ENCODE results near the gene NR2C2.
A peak's percentile ranks its signal among the peaks of the same experiment; 100 is the strongest.

Gene NR2C2

DNA sequence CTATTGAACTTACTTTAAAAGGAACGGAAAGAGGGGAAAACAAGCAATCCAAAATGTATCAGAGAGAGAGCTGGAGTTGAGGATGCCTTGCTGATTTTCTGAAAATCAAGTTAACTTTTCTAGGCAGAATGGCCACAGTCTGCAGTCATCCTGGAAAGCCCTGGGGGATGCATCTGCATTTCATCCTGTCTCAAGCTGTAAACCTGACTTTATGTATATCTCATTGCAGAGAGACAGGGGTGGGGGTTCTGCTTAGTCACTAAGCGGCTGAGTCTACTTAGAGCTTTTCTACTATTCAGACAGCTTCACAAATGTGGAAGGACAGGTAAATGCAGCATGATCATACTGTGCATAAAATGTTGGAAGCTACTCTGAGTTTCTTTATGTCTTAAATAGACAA is 76.3 kb downstream of the NR2C2 start:
- DNase-seq (ENCODE audit: low read depth), result no peak

DNA sequence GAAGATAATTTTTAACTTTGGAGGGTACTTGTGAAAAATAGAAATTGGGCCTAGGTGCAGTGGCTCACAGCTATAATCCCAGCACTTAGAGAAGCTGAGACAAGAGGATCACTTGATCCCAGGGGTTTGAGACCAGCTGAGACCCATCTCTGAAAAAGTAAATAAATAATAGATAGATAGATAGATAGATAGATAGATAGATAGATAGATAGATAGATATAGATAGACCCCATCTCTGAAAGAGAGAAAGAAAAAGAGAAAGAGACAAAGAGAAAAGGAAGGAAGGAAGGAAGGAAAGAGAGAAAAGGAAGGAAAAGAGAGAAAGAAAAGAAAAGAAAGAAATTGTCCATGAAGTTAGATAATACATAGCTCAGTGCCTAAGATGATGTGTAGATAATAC is 82.2 kb downstream of the NR2C2 start:
- DNase-seq (ENCODE audit: low read depth), result no peak

DNA sequence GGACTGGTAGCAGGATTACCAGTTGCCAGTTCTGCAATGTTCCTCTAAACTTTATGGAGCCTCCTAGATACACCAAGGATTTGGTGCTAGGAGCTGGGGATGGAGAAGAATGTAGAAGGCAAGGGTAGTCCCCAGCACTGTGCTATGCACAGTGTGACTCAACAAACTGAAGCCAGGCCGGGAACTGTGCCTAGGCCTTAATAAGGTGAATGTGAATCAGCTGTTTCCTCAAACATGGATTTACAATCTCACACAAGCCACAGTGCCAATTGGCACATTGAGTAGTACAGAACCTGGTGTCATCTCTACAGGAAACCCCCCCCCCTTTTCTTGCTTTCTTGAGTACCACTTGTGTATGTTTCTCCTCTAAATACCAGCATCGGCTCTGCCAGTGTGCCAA is 85.3 kb downstream of the NR2C2 start:
- no peak for DNase-seq (ENCODE audit: low read depth)

DNA sequence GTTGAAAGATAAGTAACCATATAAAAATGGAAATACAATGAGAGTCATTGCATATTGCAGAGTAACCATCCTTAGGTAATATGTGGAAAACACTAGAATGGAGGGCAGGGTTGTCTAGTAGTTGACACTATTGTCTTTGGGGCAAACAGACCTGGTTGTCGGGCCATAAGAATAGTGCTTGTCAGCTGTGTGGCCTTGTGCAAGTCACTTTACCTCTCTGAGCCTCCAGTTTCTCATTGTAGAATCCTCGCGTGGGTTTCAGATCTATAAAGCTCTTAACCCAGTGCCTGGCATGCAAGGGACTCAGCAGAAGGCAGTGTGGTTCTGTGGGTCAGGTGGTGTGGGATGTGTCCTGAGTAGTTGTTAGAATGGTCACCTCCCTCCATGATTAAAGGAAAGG is 85.7 kb downstream of the NR2C2 start:
- no peak for DNase-seq (ENCODE audit: low read depth)

DNA sequence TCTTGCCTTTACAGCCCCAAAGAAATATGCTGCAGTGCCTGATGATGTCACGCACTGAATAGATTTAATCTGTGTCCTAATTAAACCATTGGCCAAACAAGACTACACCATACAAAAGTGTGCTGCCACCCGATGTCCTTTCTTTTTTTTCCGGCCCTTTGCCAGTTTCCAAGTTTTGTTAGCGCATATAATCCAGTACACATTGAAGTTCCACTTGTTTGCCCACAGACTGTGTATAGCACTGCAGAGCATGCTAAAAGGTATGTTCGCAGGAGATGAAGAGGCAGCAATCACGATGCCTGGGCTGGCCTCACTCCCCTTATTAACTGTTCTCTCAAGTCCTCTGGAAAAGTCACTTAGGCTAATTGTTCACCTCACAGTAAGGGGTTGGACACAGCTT is 90.9 kb downstream of the NR2C2 start:
- no peak for DNase-seq (ENCODE audit: low read depth)

DNA sequence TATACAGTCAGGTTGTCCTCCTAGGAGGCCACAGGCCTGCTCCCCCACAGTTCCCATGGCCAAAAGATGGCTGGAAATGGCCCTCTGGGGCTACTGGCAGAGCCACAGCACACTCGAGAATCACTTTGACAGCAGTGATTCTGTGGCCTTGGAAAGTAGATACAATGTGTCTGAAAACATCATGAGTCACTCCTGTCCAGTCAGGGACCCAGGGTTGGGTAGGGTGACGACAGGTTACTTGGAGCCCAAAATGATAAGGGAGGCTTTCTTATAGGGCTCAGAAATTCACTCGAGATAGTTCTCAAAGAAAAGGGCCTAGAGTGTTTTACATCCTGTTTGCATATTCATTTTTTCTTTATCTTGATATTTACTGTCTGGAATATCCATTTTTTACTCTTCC is 93.5 kb downstream of the NR2C2 start:
- peak; percentile 13 for DNase-seq (ENCODE audit: low read depth)

DNA sequence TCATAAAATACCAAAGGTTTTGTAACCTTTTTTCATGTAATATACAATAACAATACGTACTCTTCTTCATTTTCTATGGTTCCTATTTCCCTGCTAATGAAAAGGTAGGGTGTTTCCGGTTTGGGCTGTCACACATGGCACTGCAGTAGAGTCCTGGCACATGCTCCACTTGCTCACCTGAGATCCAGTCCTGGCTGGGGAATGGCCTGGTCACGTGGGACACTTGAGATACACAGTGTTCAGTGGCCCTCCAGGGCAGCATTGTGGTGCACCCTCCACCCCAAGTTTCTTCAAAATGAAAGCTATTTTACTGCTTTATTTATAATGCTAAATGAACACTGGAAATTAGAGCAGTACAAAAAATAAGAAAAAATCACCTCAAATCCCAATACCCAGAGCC is 94.6 kb downstream of the NR2C2 start:
- no peak for DNase-seq (ENCODE audit: low read depth)

DNA sequence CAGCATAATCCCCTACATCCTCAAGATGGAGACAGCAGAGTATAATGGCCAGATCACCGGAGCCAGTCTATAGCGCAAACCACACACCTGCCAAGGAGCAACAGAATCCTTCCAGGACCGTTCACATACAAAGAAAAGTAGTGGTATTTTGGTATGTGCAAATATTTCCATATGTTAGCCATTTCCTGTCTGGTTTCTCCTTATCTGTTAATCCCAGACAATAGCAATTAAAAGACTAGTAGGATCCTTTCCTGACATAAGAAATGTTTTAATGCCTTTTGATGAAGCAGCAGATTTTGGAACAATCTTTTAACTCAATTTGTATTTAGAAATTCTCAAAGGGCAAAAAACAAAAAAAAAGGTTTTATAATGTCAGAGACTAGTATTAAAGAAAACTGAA is 95.6 kb downstream of the NR2C2 start:
- peak; percentile 8 for DNase-seq (ENCODE audit: low read depth)

DNA sequence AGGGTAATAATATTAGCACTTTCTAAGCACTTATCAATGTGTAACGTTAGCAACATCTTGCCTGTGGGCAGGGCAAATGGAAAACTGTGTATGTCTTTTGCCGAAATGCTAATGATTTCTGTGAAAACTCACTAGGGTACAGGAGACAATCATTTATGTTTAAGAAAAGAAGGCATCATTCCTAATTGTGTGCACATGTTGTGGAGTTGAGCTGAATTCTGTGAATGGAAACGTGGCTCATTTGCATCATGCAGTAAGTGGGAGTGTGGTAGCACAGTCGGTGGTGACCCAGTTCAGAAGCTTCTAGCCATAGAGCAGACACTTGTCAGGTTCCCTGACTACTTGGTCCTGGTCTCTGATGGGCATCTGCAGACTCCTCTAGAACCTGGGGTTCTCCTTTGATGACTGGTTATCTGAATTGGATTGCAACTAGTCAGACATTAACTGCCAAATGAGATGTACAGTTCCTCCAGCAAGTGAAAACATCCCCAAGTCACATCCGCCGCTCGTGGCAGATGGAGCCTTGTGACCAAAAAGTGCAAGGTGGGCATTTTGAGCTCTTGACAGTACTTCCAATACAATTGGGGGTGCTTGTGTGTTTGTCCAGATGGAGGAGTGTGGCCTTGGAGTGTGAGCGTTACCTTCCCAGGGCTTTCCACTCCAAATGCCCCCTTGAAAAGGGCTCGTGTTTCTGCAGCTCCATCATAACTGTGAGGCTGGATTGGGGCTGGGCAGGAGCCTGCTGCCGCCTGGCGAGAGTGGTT is 96.2 kb downstream of the NR2C2 start:
- no peak for DNase-seq (ENCODE audit: low read depth)

DNA sequence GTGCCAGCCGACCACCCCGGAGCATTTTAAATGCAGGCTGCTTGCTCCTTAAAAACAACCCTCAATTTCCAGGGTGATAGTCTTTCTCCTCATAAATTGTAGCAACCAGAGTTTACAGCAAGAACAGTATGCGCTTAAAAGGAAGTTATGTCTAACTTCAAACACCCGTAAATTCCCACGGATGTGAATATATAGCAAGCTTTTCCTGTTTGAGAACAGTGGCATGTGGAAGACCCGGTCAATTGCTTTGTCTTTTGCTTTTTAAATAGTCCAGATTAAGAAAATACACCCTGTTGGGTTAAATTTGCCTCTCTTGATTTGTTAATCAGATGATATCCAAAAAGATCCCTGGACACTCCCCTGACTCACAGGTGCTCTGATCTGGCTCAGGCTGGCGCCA is 96.9 kb downstream of the NR2C2 start:
- DNase-seq (ENCODE audit: low read depth), result no peak

DNA sequence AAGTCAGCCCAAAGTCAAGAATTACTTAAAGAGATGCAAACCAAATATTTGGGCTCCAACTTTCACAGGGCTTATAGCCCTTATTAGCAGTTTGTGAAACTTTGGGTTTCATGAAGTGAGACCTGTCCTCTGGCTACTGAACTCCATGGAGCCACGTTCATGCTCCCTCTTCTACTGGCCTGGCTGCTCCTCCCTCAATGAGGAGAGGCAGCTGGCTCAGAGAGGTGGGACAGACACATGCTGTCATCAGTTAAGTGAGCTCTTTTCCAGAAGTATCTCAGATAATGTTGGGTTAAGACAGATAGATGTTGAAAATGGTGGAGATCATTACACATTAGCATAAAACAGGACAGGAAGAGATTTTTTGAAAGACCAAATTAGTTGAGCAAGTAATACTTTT is 98.3 kb downstream of the NR2C2 start:
- no peak for DNase-seq (ENCODE audit: low read depth)

DNA sequence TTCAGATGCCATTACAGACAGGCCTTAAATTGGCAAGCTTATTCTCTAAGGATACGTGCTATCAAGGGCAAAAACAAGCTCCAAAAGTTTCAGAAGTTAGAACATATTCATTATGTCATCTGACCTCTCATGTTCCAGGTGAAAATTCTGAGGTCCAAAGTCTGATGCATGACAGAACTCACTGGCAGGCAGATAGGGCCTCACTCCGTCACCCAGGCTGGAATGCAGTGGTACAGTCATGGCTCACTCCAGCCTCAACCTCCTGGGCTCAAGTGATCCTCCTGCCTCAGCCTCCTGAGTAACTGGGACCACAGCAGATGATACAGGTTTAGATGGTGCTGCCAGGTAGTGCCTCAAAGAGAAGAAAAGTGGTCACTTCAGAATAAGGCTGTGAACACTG is 102.2 kb downstream of the NR2C2 start:
- DNase-seq (ENCODE audit: low read depth), result no peak

DNA sequence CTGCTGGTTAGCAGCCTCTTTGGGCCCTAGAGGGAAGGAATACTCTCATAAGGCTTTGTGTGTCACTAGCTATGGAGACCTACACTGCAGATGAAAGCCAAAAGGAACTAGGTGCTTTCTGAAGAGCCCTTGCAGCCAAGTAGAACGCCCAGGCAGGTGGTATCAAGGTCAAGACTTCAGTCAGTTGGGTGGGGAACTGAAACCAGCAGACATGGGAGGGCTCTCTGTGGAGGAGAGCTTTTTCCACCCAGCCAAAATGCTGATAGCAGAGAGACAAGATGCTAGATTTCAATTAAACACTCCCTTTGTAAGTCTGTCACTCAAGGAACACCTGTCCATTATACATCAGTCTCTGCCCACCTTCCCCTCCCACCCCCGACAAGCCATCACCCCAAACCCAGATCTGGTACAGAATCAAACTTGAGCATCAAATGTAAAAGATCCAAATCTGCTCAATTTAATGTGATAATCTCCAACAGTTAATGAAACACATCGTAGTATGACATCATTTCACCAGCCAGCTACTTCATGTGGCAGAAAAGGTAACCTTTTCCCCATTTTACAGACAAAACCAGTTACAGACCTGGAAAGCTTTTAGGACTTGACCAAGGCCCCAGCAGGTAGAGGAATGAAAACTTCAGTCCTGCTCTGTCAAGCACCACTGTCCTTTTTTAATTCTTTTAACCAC is 103.2 kb downstream of the NR2C2 start:
- DNase-seq (ENCODE audit: low read depth), result no peak

DNA sequence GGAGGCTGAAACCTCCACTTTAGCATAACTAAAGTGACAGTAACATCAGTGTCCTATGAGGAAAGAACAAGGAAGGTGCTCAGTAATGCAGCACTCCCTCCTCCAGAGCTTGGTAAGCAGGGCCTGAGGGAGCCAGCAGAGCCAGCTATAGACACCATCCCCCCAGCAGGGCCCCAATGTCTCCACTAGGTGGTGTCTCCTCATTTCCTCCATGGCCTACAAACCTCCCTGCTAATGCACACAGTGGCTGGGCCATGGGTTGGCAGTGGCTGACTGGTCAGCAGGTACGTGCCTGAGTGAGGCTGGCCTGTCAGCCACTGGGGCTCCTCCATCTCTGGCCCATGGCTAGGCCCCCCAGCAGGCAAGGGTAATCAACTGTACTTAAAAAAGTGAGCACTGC is 104.1 kb downstream of the NR2C2 start:
- DNase-seq (ENCODE audit: low read depth), result peak; percentile 69

DNA sequence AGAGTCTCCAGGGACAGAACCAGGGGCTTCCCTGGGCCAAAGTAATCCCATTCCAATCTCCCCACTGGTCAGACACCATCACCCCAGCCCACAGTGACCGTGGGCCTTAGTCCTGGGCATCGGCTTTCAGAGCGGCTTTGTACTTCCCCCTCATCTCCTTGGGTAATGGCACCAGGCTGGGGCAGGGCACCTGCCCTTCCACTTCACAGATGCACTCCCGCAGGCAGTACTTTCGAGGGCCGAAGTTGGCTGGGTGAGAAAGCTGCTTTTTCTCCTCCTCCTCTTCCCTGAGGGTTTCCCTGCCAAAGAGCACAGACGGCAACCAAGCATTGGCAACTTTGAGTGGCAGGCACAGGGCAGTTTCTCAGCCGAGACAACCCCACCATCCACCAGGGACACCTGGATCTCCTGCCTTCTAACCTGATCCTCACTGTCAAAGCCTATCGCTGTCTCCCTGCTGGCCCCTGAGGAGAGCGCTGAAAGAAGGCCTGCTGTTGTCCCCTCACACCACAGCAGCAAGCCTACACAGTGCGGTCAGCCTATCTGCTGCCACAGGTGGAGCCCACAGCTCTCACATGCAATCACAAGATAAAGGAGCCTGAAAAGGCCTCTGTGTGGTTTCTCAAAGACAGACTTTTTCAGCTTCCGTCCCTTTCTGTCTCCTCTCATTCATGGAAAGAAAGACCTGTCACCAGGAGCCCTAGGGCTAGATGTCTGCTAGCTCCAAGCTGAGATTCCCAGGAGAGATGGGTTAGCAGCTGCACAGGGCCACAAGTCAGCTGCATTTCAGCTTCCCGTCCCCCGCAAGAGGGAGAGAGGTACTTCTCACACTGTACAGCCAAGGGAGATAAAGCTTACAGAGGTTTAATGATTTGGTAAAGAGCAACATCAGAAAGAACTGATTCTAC is 105.2 kb downstream of the NR2C2 start:
- DNase-seq (ENCODE audit: low read depth), result no peak

DNA sequence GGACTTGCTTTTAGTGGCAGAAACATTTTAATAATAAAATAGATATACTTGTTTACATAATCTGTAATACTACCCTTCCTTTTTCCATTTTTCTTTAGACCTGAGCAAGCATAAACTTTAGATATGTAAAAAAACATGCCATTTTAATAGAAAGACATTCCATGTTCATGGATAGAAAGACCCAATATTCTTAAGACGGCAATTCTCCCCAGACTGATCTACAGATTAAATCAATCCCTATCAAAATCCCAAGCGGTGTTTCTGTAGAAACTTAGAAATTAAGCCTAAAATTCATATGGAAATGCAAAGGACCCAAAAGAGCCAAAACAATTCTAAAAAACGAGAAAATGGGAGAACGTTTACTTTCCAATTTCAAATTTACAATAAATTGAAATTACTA is 106.2 kb downstream of the NR2C2 start:
- DNase-seq (ENCODE audit: low read depth), result no peak

DNA sequence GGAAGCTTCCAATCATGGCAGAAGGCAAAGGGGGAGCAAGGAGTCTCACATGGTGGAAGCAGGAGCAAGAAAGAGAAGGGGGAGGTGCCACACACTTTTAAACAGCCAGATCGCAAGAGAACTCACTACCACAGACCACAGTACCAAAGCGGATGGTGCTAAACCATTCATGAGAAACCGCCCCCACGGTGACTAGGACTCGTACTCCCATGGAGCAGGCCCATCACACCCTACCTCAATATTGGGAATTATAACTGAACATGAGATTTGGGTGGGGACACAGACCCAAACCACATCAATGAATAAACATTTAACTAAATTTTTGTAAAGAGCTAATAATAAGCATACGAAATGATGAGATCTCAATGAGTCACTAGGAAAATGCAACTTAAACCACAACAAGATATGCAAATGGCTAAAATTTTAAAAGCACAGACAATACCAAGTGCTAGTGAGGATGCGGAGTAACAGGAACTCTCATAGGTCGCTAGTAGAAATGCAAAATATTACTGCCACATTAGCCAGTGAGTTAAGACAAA is 107.7 kb downstream of the NR2C2 start:
- peak; percentile 40 for DNase-seq (ENCODE audit: low read depth)

DNA sequence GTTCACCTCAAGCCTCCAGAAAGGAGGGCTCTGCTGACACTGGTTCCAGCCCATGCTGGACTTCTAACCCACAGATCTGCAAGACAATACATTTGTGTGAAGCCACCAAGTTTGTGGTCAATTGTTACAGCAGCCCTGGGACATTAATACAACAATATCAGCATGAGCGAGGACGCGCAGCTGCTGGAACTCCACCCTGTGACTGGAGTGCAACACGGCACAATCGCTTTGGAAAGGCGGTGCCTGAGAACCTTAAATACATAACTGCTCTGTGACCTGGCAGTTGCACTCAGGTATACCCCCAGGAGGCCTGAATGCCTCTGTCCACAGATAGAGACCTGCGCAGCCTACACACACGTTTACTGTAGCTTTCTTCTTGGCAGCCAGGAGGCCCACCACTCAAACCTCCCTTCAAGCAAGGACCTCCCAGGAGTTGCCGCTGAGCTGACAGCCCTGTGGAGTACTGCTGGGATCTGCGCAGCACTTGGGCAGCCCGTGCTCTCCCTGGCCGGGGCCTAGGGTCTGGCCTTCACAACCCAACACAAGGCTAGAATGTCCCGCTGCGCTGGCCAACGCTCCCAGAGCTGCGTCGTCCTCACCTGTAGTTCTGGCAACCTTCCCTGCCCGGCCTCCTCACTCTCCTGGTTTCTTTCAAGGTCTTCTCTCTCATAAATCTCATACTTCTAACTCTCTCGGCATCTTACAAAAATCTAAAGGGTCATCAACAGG is 109.5 kb downstream of the NR2C2 start:
- DNase-seq (ENCODE audit: low read depth), result no peak

DNA sequence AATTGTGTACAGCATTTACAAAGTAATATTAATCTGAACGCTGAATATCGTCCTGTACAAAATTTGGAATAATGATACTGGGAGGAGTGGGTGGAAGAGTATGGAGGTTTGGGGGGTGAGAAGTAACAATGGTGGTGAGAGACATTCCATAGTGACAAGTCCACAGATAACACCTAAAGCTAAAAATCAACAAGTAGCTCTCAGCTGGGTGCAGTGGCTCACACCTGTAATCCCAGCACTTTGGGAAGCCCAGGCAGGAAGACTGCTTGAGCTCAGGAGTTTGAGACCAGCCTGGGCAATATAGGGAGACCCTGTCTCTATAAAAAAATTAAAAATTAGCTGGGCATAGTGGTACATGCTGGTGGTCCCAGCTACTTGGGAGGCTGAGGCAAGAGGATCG is 112.6 kb downstream of the NR2C2 start:
- DNase-seq (ENCODE audit: low read depth), result no peak

DNA sequence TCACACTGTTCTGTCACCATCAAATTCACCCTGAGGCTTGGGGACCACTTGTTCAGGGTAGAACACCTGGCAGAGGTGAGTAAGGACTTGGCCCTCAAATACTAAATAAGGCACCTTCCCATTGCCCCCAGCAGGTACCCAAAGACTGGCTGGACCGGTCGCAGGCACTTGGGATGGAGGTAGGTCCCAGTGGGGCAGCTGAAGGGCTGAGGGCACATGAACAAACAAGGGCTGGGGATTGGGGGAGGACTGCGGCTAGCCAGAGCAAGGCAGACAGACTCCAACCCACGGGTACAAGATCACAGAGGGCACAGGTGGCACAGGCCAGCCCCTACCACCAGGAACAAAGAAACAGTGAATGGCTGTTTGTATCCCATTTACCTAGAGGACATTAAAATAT is 115.9 kb downstream of the NR2C2 start:
- DNase-seq (ENCODE audit: low read depth), result no peak

DNA sequence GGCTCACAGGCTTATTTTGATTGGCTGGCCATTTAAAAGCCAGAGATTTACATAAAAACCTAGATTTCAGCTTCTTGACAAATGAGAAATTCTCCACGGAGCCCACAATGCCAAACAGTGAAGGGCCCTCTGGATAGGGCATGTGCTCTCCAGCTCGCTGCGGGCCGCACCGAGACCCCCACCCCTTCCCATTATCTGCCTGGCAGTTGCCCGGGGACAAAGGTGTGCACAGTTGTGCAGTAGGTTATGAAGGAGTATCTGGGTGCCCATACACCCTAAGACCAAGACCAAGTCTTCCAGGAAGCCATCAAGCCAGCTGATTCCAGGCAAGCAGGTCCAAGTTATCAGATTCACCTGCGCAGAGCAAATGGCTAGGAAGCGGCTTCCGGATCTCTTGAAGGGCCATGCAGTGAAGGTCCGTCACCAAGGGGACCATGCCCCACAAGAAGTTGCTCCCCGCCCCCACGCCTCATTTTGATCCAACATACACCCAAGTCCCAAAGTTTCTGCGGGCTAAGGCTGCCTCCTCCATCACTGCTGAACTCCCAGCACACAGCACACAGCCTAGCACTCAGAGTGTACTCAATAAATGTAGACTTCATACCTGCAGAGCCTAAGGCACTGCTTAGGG is 116.4 kb downstream of the NR2C2 start:
- DNase-seq (ENCODE audit: low read depth), result no peak
